Measurements from ENCODE around the gene LAMA2.

- TF ChIP-seq, protein P1, sequence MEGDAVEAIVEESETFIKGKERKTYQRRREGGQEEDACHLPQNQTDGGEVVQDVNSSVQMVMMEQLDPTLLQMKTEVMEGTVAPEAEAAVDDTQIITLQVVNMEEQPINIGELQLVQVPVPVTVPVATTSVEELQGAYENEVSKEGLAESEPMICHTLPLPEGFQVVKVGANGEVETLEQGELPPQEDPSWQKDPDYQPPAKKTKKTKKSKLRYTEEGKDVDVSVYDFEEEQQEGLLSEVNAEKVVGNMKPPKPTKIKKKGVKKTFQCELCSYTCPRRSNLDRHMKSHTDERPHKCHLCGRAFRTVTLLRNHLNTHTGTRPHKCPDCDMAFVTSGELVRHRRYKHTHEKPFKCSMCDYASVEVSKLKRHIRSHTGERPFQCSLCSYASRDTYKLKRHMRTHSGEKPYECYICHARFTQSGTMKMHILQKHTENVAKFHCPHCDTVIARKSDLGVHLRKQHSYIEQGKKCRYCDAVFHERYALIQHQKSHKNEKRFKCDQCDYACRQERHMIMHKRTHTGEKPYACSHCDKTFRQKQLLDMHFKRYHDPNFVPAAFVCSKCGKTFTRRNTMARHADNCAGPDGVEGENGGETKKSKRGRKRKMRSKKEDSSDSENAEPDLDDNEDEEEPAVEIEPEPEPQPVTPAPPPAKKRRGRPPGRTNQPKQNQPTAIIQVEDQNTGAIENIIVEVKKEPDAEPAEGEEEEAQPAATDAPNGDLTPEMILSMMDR (IDR thresholded peaks at IDR 0.05) = no peak
- TF ChIP-seq REST (IDR thresholded peaks at IDR 0.05; ENCODE audit: insufficient read depth in 1 of 2, low read depth in 2 of 2, low read length in 1 of 2) = no peak
- TF ChIP-seq SIN3A (IDR thresholded peaks at IDR 0.05; ENCODE audit: borderline replicate concordance, insufficient read depth, low read depth, low read length) = no peak
- no peak for TF ChIP-seq TCF7L2 (IDR thresholded peaks at IDR 0.05; ENCODE audit: low read depth, low read length)
- no peak for TF ChIP-seq POLR2AphosphoS5 (IDR thresholded peaks at IDR 0.05; ENCODE audit: low read depth, low read length)
Measured at GRCh38 chr6:129517288-129517687, 634.4 kb downstream of the LAMA2 start.
